Esophagus muscularis mucosa (tissue), 4 donors: ENCODE data around the gene COG2. TPM values are rescaled to one million over a fixed set of nuclear protein-coding genes. Genes with fewer than 3 reads are reported as not detected.
A peak's percentile ranks its signal among the peaks of the same experiment; 100 is the strongest.

ENCODE experiments used
- DNase-seq: peaks from one replicate; pipeline ENCODE4 v3.0.0-alpha.2; 2017; ENCODE audit errors: extremely low spot score
- H3K27ac ChIP-seq, 4 donors: fragments of 200-600 bp; sonication (generic); replicated peaks in 1 of 4; 1 replicate in 3 of 4; 2 replicates in 1 of 4; pipeline ENCODE4 v1.5.1; 2016 to 2019; ENCODE audit warnings: mild to moderate bottlenecking in 1 of 4
- H3K27me3 ChIP-seq, 4 donors: fragments of 200-600 bp; sonication (generic); one replicate each; pipeline versions ENCODE4 v1.5.1 to v1.6.0; 2016 to 2019
- H3K36me3 ChIP-seq, 4 donors: fragments of 200-600 bp; sonication (generic); one replicate each; pipeline ENCODE4 v1.5.1; 2016 to 2019
- H3K4me1 ChIP-seq, 4 donors: fragments of 200-600 bp; sonication (generic); one replicate each; pipeline ENCODE4 v1.5.1; 2016 to 2019
- H3K4me3 ChIP-seq, 4 donors: fragments of 200-600 bp; sonication (generic); 1 replicate in 2 of 4; 2 replicates in 2 of 4; pipeline ENCODE4 v1.5.1; 2016 to 2019; ENCODE audit warnings: mild to moderate bottlenecking in 4 of 4, moderate library complexity in 1 of 4
- H3K9me3 ChIP-seq, 4 donors: fragments of 200-600 bp; sonication (generic); 1 replicate in 3 of 4; 2 replicates in 1 of 4; pipeline ENCODE4 v1.5.1; 2016 to 2019
- CTCF ChIP-seq, 3 experiments: fragments of 200-600 bp in 2 of 3; fragments of 450-650 bp in 1 of 3; sonication (generic) in 2 of 3; IDR thresholded peaks; one replicate each; pipeline ENCODE4 v1.5.1; 2017 to 2019; ENCODE audit warnings: antibody characterized with exemption in 3 of 3, mild to moderate bottlenecking in 2 of 3, moderate library complexity in 1 of 3
- EP300 ChIP-seq: sonication (generic); formaldehyde crosslinking; IDR thresholded peaks from one replicate; pipeline ENCODE4 v1.6.1; 2017; ENCODE audit warnings: antibody characterized with exemption
- POLR2A ChIP-seq: fragments of 450-650 bp; IDR thresholded peaks from one replicate; pipeline ENCODE4 v1.6.1; 2017; ENCODE audit warnings: antibody characterized with exemption, moderate library complexity, mild to moderate bottlenecking, low read depth
- POLR2AphosphoS5 ChIP-seq, 2 donors: sonication (generic); formaldehyde crosslinking; IDR thresholded peaks; one replicate each; pipeline ENCODE4 v1.6.1; 2017; ENCODE audit warnings: antibody characterized with exemption in 2 of 2
- WGBS: methylation state at CpG from one replicate; pipeline ENCODE4 v1.1.5; 2018; 5-methylcytosine and 5-hydroxymethylcytosine counted together
- intact Hi-C: fragments of 100-400 bp; cut with DNase I; formaldehyde crosslinking; loops from one replicate; pipeline ENCODE4 v1.15.1; 2023
- total RNA-seq, 4 donors: library from RNA; depleted of rRNA; stranded (reverse); fragments of >200 nt; gene quantifications; one replicate each; pipeline versions ENCODE4 v1.1.0 to v1.2.1, GENCODE V29; 2016

COG2 gene
- 10 to 100 TPM; 20.9 to 23.9 (median 22.5) TPM for total RNA-seq

GRCh38 chr1:230642263-230642959, at the start of gene COG2:
Gene COG2, plus strand, starts transcription at chr1:230642481. Its CDS starts 126 bp downstream, at chr1:230642607.
- TF ChIP-seq POLR2A (peak; percentile 51), CTCF (IDR thresholded peaks at IDR 0.05) (peak in 2 of 3 experiments; percentile 98 to 100), POLR2AphosphoS5 (IDR thresholded peaks at IDR 0.05) (peak; percentile 87 to 88), EP300 (no peak)
- Histone ChIP-seq H3K9me3 (no peaks in the 10 kb centered on the region), H3K4me3 (peak within 1 kb of the TSS; percentile 73 to 99 (median 82)), H3K27ac (peak within 1 kb of the TSS; percentile 74 to 88 (median 84)), H3K27me3 (peaks cover 0 to 18% (median 0%) of the 10 kb centered on the region in 4 donors), H3K4me1 (peaks cover 25 to 44% (median 33%) of the 10 kb centered on the region in 4 donors), H3K36me3 (peaks cover 0 to 13% (median 3%) of the 10 kb centered on the region in 4 donors)
- peak; percentile 97 for DNase-seq
- 0% methylated on average over 8 of the region's 62 CpGs for WGBS
- intact Hi-C loops, result loop anchor here (5.0 kb wide), 1 partner anchor 130 kb away; no protein-coding TSS in a partner anchor

- peaks cover 0 to 23% (median 0%) of the 10 kb centered on the region in 4 donors for H3K27me3 ChIP-seq
- intact Hi-C loops, result no loop called here
- WGBS, result 57% methylated on average over 2 of the region's 2 CpGs
- no peak overlapping the region for H3K4me3 ChIP-seq
- no peaks in the 10 kb centered on the region for H3K9me3 ChIP-seq
- no peaks in the 10 kb centered on the region for H3K4me1 ChIP-seq
- TF ChIP-seq EP300 (no peak), CTCF (IDR thresholded peaks at IDR 0.05) (no peak), POLR2A (no peak), POLR2AphosphoS5 (IDR thresholded peaks at IDR 0.05) (no peak)
- no peaks in the 10 kb centered on the region for H3K36me3 ChIP-seq
- H3K27ac ChIP-seq, result no peak overlapping the region
- DNase-seq, result no peak
Measured at GRCh38 chr1:230592848-230593414, 49.4 kb upstream of the COG2 start.

GRCh38 chr1:230594214-230594773, 48.0 kb upstream of the COG2 start:
- Histone ChIP-seq H3K9me3 (no peaks in the 10 kb centered on the region), H3K4me1 (no peaks in the 10 kb centered on the region), H3K27ac (no peak overlapping the region), H3K27me3 (peaks cover 0 to 24% (median 0%) of the 10 kb centered on the region in 4 donors), H3K36me3 (no peaks in the 10 kb centered on the region), H3K4me3 (no peak overlapping the region)
- TF ChIP-seq CTCF (IDR thresholded peaks at IDR 0.05) (no peak), POLR2A (no peak), POLR2AphosphoS5 (IDR thresholded peaks at IDR 0.05) (no peak), EP300 (no peak)
- no peak for DNase-seq
- intact Hi-C loops, result no loop called here
- WGBS, result 86% methylated on average over 1 of the region's 1 CpG

DNA sequence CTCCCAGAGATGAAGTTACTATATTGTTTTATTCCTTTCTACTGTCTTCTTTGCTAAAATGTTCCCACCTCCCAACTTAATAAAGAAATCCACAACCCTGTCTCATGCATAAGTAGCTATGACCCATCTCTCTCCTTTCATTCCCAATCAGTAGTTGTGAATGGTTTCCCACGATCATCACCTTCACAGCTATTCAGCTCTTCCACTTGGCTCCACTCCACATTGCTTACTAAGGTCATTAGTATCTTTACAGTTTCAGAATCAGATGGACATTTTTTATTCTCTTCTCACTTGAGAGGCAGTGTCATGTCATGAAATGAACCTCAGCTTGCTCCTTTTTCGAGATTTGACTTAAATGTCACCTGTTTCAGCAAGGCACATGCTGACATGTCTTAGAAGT, 47.1 kb upstream of the COG2 start:
- no peaks in the 10 kb centered on the region for H3K9me3 ChIP-seq
- 63% methylated on average over 2 of the region's 2 CpGs for WGBS
- H3K4me1 ChIP-seq, result no peaks in the 10 kb centered on the region
- H3K27me3 ChIP-seq, result peaks cover 0 to 24% (median 0%) of the 10 kb centered on the region in 4 donors
- TF ChIP-seq CTCF (IDR thresholded peaks at IDR 0.05) (no peak), EP300 (no peak), POLR2AphosphoS5 (IDR thresholded peaks at IDR 0.05) (no peak), POLR2A (no peak)
- no peaks in the 10 kb centered on the region for H3K36me3 ChIP-seq
- DNase-seq, result no peak
- H3K4me3 ChIP-seq, result no peak overlapping the region
- intact Hi-C loops, result no loop called here
- H3K27ac ChIP-seq, result no peak overlapping the region
